NCI-H345 treated with DMSO at 0.1 percent for 48 hours (cell line): Measurements from ENCODE around the gene GCSAM.

Source experiments
- DNase-seq: peaks from one replicate; lab custom pipeline; 2025; ENCODE audit not compliant: unreplicated experiment; lab: John Stamatoyannopoulos, UW

GCSAM gene

DNA sequence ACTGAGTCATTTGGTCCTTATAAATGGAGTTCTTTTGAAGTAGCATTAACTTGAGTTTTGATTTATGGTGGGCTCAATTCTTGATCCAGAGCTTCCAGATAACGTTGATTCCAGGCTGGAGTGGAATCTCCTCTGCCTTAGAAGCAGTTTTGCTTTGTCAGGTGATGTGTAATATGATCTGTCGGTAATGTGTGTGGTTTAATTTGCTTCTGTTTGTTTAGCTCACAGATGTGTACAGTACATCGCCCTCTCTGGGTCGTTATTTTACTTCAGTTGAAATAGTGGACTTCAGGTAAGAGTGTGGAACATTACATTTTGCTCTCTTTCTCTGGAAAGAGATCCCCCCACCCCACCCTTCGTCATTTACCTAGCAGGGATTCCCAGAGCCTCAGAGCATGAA lies 23.7 kb downstream of the GCSAM start:
- DNase-seq: peak; percentile 8

DNA sequence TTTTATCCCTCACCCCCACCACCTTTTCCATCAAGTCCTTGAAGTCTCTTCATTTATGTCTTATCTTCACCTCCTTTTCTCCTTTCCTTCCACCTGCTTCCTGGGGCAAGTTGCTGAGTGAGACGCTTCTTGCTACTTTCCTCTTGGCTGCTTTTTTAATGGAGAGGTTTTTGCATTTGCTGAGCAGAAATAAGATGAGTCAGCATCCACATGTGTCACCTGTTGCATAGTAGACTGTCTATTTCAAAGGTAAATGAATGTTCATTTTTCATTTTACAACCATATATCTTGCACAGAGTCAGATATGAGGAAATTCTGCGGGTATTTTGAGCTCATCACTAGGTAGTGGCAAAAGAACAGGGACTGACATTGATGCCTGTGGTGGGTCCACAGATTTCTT lies 28.3 kb downstream of the GCSAM start:
- no peak for DNase-seq

DNA sequence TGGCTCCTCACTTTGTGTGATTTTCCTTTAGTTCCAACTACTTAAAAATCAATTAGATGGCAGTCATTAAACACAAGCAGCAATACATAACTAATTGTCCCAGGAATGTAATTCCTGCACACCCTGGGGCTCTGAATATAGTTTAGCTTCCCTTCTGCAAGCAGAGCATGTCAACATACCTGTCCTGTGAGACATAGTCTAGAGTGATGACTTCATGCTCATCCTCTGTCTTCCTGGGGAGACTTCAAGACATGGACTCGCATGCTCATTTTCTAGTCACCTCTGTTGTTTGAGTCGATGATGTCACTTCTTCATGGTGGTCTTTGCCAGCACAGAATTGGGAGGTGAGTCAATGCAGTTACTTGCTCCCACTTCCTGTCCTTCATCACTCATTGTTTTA lies 31.1 kb downstream of the GCSAM start:
- no peak for DNase-seq

DNA sequence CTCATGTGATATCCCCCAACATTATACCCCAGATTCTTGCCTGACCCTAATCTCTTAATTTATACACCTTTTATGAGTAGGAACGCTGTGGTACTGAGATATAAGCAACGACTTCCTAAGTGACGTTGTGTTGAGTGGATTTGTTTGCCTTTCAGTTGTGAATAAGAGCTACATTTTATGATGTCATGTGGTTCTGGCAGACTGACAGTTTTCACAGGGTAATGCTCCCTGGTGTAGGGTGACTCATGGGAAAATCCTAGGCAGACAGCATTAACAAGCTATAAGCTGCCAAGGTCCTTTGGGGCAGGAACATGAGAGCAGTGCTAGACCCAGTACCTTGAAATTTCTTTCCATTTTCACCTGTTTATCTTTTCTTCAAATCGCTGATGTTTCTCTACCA lies 35.7 kb downstream of the GCSAM start:
- DNase-seq: peak; percentile 8

DNA sequence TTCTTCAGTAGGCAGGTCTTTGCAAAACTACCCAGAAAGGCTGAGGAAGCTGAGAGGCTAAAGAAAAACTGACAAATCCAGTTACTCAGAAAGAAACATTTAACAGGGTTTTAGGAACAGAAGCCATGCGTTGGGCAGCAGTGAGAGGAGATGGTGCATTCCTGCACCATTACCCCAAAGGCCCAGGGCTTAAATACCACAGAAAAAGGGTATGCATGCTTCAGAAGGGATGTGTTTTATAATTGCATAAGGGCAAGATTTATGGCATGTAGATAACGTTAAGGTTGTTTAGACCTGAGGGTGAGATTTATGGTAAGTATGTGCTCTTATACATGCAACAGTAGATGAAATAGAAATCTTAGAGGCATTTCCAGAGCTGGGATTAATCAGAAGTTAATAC lies 36.9 kb downstream of the GCSAM start:
- DNase-seq: no peak

DNA sequence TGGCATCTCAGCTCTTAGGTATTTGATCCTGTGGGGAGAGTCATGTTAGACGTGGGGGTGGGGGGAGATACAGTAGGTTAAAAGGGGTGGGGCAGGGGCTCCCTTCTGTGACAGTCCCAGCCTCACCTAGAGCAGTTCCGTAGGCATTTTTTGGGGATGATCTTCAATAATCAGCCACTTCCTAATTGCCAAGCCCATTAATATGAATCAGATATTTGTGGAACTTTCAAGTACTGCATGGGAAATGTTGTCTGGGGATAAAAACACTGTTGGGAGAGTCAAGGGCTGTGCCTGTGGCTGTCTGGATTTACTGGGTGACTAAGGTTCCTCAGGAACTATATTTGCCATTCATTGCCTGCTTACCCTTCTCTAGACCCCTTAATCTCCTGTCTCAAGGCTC lies 37.3 kb downstream of the GCSAM start:
- DNase-seq: no peak

DNA sequence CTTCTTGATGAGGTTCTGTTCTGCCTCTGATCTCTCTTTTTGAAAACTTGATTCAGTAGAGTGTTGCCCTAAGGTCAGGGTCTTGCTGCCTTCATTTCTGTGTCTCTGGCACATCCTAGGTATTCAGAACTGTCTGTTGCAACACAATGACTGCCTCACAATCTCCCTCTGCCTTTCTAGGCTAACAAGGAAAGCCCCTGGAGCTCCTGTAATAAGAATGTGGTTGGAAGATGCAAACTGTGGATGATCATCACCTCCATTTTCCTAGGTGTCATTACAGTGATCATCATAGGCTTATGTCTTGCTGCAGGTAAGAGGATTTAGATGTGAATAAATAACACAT lies 39.9 kb downstream of the GCSAM start:
- no peak for DNase-seq

DNA sequence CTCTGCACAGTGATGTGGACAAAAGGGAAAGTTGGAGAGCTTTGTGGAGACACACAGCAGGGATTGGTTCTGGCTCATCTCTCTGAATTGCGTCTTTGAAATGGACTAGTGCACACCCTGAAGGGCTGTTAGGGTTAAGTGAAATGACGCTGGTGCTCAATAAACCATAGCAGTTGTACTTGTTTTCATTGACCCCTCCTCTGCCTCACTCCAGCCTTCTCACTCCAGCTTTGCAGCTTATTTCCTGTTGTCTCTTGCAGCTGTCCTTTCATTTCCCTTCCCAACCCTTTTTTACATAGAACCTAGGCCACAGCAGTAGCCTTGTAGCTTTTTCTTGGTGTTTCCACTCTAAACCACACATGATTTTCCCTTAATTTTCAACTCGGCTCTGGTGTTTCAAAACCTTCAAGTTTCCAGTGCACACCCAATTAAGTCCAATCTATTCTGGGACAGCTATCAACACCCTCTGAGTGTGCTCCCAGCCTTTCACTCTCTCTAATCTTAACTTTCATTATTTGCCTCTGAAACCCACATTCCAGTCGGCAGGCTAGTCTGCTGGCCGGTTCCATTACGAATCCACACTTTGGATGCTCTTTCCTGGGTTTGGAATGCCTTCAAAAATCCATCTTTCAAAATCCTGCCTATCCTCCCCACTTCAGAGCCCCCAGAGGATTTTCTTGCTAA lies 40.4 kb downstream of the GCSAM start:
- DNase-seq: no peak

DNA sequence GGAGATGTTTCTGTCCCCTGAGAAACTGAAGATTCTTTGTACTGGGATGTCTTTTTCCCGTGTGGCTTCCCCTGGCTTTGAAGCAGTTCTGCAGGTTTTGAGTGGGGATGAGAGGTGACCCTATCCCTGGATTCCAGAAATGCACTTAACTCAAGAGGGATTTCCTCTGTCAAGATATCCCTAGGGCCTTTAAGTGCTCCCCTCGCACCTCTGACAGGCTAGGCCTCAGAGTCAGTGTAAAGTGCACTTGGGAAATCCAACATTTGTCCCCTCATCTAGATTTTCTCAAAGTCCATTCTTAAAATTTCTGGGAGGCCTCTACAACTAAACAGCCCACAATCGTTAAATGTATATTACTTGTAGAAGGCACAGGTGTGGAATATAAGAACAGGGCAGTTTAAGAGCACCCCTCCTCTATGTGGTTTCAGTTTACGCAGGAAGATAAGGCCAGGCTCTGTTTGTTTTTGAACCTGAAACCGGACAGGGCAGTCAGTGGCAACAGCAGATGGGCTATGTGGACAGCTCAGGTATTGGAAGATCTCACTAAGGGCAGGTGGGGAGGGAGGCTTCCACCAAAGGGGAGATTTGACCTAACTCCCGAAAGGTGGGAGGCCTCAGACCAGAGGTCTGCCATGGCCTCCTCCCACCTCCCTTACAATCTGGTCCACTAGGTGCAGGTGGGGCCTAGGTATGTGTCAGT lies 42.0 kb downstream of the GCSAM start:
- DNase-seq: no peak

DNA sequence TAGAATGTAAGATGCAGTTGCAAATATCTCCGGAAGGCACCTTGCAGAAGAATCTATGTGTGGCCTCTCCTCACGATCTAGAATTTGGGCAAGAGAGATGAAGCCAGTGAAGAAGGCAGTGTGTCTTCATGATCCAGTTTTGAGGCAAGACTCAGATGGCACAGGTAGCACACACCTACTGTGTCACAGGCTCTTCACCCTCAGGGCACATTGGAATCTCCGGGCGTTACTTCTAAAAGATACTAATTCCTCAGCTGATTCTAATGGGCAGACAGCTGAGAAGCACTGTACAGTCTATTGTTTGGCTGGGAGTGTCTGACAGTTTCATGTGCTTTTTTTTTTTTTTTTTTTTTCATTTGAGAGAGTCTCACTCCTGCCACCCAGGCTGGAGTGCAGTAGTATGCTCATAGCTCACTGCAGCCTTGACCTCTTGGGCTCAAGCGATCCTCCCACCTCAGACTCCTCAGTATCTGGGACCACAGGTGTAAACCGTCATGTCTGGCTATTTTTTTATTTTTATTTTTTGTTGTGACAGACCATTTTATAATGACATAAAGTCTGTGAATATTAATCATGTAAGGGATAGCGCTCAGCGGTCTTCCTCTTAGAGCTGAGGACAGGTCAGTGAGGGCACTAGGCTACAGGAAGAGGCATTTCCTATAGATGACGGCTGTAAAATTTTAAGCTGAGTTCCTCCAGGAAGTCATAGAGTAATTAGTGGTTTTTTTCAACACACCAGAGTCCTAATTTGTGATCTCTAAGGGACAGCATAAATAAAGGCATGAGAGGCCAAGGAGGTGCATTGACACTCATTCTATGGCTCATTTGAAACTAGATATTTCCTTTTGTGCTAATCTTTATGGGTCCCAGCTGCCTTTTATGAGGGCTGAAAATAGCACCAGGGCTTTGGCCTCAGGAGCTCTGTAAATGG lies 42.8 kb downstream of the GCSAM start:
- DNase-seq: no peak

DNA sequence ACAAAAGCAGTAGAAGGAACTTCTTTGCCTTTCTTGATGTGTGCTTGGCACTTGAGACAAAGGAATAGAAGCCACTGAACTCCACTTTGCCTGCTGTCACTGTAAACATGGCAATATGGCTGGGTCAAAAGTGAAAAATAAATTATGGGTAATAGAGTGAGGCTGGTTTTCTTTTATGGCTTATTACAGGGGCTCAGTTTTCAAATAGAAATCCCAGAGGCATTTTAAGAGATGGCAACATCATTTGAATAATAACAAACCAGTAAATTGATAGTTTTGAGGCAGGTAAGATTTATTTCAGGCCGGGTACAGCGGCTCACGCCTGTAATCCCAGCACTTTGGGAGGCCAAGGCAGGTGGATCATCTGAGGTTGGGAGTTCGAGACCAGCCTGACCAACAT lies 44.1 kb downstream of the GCSAM start:
- no peak for DNase-seq

DNA sequence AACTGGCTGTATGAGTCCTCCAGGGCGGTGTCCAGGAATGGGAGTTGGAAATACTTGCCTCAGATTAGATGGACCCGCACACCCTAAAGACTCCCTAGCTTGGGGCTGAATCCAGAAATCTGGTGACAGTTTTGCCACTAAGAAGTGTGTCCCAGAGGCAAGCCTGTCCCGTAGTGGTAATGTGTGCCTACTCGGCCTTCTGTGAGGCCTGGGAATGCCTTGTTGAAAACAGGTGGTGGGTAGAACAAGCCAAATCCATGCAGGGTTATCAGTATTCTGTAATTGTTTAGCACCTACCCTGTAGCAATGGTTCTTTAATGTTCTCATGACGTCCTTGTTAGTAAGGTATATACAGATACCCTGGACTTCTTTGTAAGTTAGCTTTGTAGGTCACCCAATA lies 45.3 kb downstream of the GCSAM start:
- no peak for DNase-seq

DNA sequence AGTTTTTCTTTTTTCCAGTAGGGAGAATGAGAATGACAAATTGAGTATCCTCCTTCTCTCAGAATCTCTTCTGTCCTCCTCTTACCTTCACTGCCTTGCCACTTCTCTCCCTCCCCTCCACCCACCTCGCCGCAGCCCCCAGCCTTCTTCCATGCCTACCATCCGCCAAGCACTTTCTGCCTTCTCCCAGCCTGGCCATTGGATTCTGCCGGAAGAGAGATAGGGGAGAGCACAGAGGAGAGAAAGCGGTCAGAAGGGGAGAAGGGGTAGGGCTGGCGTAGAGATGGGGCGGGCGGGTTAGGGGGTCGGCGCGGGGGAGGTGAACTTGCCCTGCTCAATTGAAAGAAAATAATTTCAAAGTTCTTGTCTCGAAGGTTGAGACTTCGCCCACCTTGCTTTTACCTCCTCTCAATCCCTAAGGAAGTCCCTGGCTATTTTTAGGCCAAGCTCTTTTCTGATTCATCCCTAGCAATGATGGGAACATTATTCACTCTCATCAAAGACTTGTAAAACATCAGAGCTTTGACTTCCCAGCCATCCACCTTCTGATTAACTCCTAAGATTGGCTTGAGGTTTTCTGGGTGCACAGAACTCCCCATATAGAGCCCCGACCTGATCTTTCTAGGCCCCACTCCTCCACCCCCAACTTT lies 46.0 kb downstream of the GCSAM start:
- DNase-seq: no peak

DNA sequence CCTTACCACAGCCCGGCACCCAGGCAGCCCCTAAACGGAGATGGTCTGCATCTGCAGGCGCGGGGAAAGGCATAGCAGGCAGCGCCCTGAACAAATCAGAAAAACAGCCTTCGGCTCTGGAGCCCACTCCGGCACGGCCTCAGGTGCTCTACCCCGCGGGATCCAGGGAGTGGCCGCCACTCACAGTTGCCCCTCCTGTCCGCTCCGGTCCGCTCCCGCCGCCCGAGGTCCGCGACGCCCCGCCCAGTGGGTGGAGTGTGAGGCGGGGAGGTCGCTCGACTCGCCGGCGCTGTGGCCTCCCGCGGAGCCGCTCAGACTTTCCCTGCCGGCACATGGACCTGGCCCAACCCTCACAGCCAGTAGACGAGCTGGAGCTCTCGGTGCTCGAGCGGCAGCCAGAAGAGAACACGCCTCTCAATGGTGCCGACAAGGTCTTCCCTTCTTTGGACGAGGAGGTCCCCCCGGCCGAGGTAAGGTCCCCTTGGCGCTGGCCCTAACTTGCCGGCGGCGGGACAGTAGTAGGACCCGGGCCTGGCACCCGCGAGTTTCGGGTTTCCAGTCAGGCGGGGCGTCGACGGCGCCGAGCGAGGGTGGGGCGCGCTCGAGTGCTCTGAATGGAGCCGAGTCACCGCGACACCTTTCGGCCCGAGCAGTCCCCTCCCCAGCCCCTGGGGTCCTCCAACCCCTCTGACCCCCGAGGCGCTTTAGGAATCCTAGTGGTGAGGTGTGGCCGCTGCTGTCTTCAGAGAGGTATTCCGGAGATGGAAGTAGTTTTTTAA lies 46.8 kb downstream of the GCSAM start, which contains the start of gene C3orf52:
C3orf52 (plus strand) TSS at position 314 of the 779 bp plus-strand sequence; CDS start at position 333, 19 bp downstream.
- peak; percentile 19 for DNase-seq

DNA sequence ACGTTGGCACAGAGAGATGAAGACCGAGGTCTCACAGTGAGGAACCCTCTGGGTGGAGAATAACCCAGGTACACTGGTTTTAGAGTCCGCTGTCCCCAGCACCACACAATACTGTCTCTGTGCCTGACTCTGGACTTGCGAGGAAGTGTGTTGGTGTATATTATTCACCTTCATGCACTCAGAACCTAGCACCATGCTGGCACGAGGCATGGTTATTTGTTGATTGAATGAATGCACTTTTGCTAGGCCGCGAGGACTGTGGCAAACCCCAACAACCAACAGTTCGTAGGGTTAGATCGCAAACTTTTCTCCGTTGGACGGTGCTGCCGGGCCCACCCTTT lies 47.3 kb downstream of the GCSAM start:
- DNase-seq: no peak

DNA sequence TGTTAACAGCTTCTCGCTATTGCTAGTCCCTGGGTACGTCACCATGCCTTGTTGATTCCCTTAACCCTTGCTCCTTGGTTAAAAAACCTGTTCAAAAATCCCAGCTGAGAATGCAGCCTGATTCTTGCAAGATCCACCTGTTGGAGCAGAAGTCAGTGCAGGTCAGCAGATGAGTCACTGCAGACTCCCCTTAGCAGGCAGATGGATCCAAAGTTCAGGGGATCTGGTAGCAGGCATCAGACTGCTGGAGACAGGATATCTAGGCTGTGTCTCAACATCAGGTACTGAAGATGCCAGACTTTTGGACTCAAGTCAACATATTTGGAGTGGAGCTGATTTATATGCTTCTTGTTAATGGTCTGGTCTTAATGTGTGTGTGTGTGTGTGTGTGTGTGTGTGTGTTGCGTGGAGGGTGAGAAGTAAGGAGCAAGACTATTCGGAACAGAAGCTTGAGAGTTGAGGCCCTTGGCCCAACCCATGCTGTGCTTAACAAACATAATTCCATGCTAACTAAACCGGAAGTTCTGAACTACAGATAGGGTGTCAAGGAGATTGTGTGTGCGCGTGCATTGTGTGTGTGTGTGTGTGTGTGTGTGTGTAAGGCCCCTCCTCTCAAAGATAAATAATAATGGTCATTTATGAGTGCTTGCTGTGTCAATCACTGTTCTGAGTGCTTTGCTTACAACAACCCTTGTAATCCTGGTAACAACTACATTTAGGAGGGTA lies 47.9 kb downstream of the GCSAM start:
- DNase-seq: no peak

DNA sequence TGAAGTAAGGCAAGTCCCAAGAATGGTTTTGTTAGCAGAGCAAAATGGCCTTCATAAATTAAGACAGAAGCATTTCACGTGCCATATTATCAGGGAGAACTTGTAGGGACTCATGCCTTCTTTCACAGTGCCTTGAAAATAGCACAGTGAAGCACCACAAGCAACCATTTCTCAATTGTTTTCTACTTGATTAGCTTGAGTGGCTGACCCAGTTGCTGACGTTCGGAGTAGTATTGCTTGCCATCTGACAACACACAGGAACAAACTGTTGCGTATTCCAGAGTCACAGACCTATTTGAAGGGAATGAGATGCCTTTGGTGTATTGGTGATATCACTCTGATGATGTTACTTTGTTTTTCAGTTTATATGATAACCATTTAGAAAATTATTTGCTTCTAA lies 49.8 kb downstream of the GCSAM start:
- DNase-seq: no peak

DNA sequence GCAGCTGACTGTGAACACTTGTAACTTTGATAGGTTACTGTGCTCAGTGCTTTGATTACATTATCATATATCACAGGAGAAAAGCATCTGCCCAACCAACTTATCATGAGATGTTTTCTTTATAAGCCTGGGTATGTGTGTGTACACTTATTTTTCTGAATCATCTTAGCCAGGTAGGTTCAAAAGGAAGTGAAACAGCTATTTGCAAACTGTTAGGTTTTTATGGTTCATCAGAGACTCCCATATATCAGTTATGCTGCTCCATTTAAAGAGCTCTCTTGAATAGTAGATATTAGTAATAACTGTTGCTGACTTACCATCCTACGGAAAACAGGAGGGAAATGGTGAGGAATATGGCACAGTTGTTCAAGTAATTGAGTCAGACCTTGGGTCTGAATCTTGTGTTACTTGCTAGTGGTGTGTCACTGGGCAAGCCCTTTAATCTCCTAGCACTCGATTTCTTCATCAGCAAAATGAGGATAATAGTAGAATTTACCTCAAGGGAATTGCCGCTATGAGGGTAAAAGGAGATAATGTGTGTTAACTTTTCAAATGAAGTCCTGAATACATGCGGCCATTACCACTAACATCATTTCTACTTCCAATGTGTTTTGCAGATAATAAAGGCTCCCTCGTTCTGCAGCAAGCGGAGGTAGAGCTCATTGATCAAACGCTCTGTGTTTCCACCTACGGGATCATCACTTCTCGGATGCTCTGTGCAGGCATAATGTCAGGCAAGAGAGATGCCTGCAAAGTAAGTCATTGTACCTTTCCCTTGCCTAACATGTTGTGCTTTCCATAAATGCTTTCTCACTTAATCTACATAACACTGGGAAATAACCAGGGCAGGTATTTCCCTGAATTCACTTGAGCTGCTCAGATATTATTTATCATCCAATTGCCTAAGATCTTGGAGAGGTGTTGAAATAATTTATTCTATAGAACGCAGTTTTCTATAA lies 54.6 kb downstream of the GCSAM start:
- DNase-seq: no peak
